H1 (cell line): ENCODE data around the gene PHTF2. TPM values are rescaled to one million over a fixed set of nuclear protein-coding genes. Genes with fewer than 3 reads are reported as not detected.

ENCODE experiments used
- GABPA ChIP-seq: IDR thresholded peaks from 2 replicates; pipeline ENCODE4 v1.6.1; 2011; ENCODE audit warnings: mild to moderate bottlenecking, low read length, moderate library complexity, borderline replicate concordance; ENCODE audit not compliant: insufficient read depth
- polyA plus RNA-seq, 7 experiments: library from polyadenylated mRNA; depleted of rRNA in 3 of 7; stranded (reverse) in 5 of 7; unstranded in 2 of 7; fragments of >200 nt in 5 of 7; fragments of 200-250 nt in 2 of 7; gene quantifications; 1 replicate in 5 of 7; 2 replicates in 1 of 7; 4 replicates in 1 of 7; pipeline versions ENCODE4 v1.2.1 to v1.2.3, GENCODE V29; 2011 to 2013; ENCODE audit warnings: missing spikeins in 2 of 7, mixed read lengths in 2 of 7
- total RNA-seq: library from RNA; stranded (reverse); fragmentation: NEBNext Ultra II Directional; extraction: Animal tissue kit (Norgen Biotek cat#: 25700); gene quantifications from 2 replicates; pipeline ENCODE4 v1.2.1, GENCODE V29; 2021

The PHTF2 gene
- total and polyA plus RNA-seq, 2 of the 8 experiments (the other 6 are each of a cell fraction or from before 2014, with no cell fraction given) = 9.0 to 25.4 TPM

- no peak for TF ChIP-seq GABPA
These were observed 26.7 kb upstream of the PHTF2 start (continued) for GRCh38 chr7:77771901-77772300.
